Activated CD8-positive, alpha-beta memory T cell treated with anti-CD3 and anti-CD28 coated beads, Interleukin-2, amount 50 U/mL, for 4 hours (primary cell): ENCODE results near the gene UQCRFS1.
"Not testable (repeated sequence)": the region's sequence is repeated elsewhere in the genome, so short reads cannot be mapped to it uniquely, and the experiment has no call there.

Experiments used
- DNase-seq: peaks from one replicate; pipeline ENCODE4 v3.0.0-alpha.2; 2020

The UQCRFS1 gene

GRCh38 chr19:29212648-29213573 is at the start of gene UQCRFS1:
UQCRFS1 (minus strand) TSS chr19:29213151; CDS start chr19:29213118, 33 bp downstream.
- peak; percentile 97 for DNase-seq

GRCh38 chr19:29262085-29262484 is 49.1 kb upstream of the UQCRFS1 start:
- DNase-seq, result no peak

GRCh38 chr19:29260477-29261317 is 47.7 kb upstream of the UQCRFS1 start:
- DNase-seq, result no peak

GRCh38 chr19:29259867-29260281 is 46.9 kb upstream of the UQCRFS1 start:
- no peak for DNase-seq

- no peak for DNase-seq
These were observed 46.2 kb upstream of the UQCRFS1 start for GRCh38 chr19:29259153-29259552.

- no peak for DNase-seq
These were observed 43.6 kb upstream of the UQCRFS1 start for GRCh38 chr19:29256516-29256915.

- DNase-seq, result no peak
These were observed 43.0 kb upstream of the UQCRFS1 start for GRCh38 chr19:29255912-29256311.

- no peak for DNase-seq
These were observed 42.1 kb upstream of the UQCRFS1 start for GRCh38 chr19:29255006-29255405.

GRCh38 chr19:29249798-29250197 is 36.8 kb upstream of the UQCRFS1 start:
- not testable (repeated sequence) for DNase-seq

GRCh38 chr19:29248332-29248844 is 35.4 kb upstream of the UQCRFS1 start:
- DNase-seq, result no peak

- no peak for DNase-seq
These were observed 34.9 kb upstream of the UQCRFS1 start for GRCh38 chr19:29247872-29248271.

- no peak for DNase-seq
These were observed 34.5 kb upstream of the UQCRFS1 start for GRCh38 chr19:29247471-29247870.

- no peak for DNase-seq
These were observed 34.1 kb upstream of the UQCRFS1 start for GRCh38 chr19:29247051-29247450.

- DNase-seq, result no peak
These were observed 32.3 kb upstream of the UQCRFS1 start for GRCh38 chr19:29245215-29245614.

- no peak for DNase-seq
These were observed 28.4 kb upstream of the UQCRFS1 start for GRCh38 chr19:29241324-29241723.

- no peak for DNase-seq
These were observed 26.3 kb upstream of the UQCRFS1 start for GRCh38 chr19:29239213-29239776.

- no peak for DNase-seq
These were observed 20.6 kb upstream of the UQCRFS1 start for GRCh38 chr19:29233591-29233990.

- DNase-seq, result no peak
These were observed 19.4 kb upstream of the UQCRFS1 start for GRCh38 chr19:29232315-29232852.

- not testable (repeated sequence) for DNase-seq
These were observed 18.4 kb upstream of the UQCRFS1 start for GRCh38 chr19:29231306-29231705.

GRCh38 chr19:29217616-29218015 is 4.7 kb upstream of the UQCRFS1 start:
- no peak for DNase-seq

- DNase-seq, result no peak
These were observed 3.1 kb upstream of the UQCRFS1 start for GRCh38 chr19:29216021-29216420.

GRCh38 chr19:29215322-29215845 is 2.4 kb upstream of the UQCRFS1 start:
- no peak for DNase-seq

- no peak for DNase-seq
These were observed 1.5 kb upstream of the UQCRFS1 start for GRCh38 chr19:29214411-29214810.
